HUDEP-2 (cell line): ENCODE measurements around the gene JMJD1C.
"Not testable (repeated sequence)": the region's sequence is repeated elsewhere in the genome, so short reads cannot be mapped to it uniquely, and the experiment has no call there.

Experiments
- DNase-seq, 76 experiments: peaks; one replicate each; lab custom pipeline; 2025; ENCODE audit not compliant: unreplicated experiment in 76 of 76; lab: John Stamatoyannopoulos, UW

JMJD1C gene

GRCh38 chr10:63199716-63200115 is 266.1 kb downstream of the JMJD1C start:
- DNase-seq, result no peak

DNA sequence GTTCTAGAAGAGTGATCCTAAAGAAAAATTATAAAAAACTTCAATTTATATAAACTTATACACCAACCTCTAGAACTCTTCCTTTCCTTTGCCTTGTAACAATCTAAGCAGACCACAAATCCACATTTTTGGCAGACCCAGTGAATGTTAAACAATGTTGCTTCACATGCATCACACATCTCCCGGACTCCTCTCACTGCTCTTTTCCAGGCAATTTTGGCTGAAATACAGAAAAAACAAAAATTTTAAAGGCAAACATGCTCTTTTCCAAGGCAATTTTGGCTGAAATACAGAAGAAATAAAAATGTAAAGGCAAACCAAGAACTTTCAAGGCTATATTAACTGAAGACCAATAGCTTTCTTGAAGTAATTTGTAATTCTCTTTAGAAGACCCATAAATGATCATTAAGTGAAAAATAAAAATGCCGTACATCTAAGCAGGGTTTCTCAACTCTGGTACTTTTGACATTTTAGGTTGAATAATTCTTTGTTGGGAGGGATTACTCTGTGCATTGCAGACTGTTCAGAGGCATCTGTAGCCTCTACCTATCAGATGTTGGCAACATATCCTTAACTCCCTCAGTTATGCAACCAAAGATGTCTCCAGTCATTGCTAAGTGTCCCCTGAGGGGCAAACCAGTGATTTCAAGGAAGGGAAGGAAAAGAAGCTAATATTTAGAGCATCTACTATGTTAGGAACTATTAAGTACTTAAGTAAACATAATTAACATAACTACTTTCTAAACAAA is 268.3 kb downstream of the JMJD1C start:
- DNase-seq, result no peak

DNA sequence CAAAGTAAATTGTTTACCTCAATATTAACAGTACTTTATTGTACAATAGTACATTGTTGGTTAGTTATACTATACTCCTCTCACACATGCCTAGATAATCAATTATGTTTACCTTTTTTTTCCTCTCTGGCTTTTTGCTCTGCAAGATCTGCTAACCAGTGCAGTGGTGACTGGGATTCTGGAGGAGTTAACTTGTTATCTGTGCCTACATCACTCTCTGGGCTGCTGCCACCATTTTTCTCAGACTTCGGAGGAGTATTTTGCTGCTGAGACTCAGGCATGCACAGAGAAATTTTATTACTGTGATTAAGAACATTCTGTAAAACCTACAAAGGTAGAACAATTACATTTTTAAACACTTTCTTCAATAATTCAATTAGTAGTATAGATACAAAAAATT is 273.0 kb downstream of the JMJD1C start:
- DNase-seq, result peak in 19 of 76 experiments; percentile 2 to 27 (median 10)

DNA sequence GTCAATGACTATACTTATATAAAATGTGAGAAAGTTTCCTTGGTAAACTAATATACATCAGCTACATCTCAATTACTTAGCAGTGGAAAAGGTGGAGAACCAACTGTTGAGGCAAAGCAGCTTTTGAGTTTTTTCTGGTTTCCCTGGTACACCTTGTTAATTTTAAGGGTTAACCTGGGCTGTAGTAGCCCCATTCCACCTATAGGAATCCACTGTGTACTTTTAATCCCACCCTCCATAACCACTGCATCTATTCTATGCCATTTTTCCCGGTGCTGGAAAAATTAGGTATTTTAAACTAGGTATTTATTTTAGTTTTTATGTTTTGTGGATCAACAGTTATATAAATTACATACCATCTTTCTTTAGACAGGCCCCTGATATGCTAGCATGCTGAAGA is 290.2 kb downstream of the JMJD1C start:
- DNase-seq, result no peak

- DNase-seq, result no peak
These were observed 292.1 kb downstream of the JMJD1C start for GRCh38 chr10:63173468-63174232.

GRCh38 chr10:63171926-63172325 is 293.9 kb downstream of the JMJD1C start:
- DNase-seq, result no peak

DNA sequence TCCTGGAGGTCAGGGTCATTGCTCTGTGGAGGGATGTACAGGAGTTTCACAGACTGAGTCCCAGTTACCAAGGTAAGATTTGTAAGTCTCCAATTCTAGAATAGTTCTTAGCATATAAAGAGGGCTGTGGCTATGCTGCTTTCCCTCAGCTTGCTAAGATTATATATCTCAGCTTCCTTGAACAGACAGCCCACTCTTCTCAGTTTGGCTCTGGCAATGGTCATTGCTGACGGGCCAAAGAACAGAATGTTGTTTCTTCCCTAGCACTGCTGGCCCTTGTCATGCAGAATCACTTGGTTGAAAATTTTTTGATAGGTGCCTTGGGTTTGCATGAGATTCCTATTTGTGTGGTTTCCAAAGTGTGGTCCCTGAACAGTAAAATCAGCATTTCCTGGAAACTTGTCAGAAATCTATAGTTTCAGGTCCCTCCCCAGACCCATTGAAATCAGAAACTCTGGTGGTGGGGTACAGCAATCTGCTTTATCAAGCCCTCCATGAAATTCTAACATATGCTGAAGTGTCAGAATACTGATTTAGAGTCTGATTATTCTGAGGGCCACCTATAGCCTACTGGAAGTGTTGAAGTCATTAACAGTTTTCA is 294.4 kb downstream of the JMJD1C start:
- no peak for DNase-seq

DNA sequence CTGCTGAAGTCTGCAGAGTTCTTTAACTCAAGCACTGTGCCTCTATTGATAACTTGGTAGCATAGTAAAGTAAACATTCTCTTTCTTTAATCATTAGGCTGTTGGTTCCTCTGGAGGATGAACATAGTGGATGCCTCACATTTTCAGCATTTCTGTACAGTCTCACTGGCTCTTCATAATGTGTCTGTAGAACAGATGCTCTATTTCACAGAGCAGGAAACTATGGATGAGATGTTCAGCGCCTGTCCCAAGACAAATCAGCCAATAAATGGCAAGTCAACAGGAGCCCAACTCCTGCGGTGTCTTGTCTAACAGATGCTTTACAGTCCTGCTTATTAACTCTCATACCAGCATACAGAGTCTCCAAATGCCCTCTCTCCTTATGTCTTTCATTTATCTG is 296.2 kb downstream of the JMJD1C start:
- no peak for DNase-seq

DNA sequence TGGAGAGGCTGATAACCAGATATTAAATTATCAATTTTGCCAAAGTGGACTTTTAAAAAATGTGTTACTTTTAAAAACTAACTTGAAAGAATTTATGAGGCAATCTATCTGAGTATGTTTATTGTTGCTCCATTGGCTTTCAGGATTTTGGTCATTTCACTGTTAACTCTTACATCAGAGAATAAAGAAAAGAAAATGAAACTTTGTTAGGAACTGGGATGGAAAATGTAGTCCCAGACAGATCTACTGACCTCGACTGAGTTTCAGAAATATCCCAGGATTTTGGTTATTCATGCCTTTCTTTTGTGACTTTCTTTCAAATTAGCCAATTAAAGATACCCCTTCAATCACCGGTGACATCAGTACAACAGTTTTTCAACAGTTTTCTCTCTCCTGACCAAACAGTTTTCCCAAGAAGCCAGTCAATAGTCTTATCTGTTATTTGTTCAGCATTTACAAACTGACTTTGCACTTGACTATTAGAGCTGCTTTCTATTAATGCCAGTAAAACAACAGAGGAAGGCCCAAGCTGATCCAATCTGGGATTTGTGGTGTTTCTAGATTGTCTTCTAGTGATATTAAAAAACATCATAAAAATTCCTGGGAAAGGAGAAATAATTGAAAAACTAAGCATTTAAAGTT is 296.8 kb downstream of the JMJD1C start:
- no peak for DNase-seq

DNA sequence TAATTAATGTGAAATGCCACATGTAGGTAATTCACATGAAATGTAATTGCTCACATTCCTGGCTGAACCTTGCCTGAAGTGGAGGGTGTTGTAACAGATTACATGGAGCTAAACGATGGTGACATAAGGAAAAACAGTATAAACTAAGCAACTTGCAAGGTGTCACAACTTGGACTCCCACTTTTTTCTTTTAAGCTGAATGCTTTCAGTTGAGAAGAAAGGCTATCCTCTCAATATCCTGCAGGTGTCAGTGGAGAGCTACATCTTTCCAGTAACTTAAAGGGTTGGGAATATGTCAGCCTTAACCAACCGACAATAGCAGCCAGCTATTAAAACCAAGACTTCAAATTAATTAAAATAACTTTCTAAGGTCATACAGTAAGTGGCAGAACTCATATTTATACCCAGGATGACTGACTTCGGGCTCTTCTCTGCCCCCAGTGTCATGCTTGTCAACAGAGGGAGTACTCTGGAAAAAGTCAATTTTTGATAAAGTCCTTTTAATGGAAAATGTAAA is 299.0 kb downstream of the JMJD1C start:
- peak in 39 of 76 experiments; percentile 1 to 67 (median 35) for DNase-seq

DNA sequence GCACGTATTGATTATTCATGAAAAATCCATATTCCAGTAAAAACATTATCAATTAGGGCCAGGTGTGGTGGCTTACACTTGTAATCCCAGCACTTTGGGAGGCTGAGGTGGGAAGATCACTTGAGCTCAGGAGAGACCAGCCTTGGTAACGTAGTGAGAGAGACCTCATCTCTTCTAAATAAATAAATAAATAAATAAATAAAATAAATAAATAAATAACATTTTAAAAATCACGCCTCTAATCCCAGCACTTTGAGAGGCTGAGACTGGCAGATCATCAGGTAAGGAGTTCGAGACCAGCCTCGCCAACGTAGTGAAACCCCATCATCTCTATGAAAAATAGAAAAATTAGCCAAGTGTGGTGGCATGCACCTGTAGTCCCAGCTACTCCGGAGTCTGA is 300.5 kb downstream of the JMJD1C start:
- no peak for DNase-seq

- no peak for DNase-seq
These were observed 301.6 kb downstream of the JMJD1C start for GRCh38 chr10:63164166-63164623.

- no peak for DNase-seq
These were observed 304.2 kb downstream of the JMJD1C start for GRCh38 chr10:63161592-63161991.

DNA sequence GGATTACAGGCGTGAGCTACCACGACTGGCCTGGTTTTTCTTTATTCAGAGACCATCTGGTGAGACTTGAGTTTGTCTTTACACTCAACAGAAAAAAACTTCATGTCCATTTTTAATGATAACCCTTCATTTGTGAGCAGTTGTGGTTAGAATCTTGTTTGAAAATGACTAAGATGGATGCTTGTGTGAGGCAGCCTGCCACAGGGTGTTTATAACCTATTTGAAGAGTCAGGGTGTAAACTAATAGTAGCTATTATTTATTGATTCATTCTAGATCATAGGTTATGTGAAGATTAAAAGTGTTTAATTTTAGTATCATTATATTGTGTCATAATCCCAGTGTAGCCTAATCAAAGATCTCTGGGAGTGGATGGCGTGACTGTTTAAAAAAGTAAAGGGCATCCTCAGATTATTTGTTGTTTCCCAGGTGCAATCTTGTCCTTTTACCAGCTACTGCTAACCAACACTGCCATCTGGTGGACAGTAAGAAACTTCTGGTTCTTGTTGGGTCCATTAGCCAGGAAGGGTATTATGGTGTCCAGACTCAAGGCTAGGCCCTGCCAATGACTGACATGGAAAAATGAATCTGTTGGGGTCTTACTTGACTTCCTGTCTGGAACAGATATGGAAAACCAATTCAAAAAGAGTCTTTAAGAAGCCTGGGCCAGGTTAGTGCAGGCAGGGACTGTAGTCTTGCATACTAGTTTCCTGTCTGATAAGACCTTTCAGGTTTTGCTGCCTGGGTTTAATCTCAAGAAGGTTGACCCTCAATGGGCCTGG is 307.7 kb downstream of the JMJD1C start:
- peak in 43 of 76 experiments; percentile 3 to 68 (median 38) for DNase-seq

DNA sequence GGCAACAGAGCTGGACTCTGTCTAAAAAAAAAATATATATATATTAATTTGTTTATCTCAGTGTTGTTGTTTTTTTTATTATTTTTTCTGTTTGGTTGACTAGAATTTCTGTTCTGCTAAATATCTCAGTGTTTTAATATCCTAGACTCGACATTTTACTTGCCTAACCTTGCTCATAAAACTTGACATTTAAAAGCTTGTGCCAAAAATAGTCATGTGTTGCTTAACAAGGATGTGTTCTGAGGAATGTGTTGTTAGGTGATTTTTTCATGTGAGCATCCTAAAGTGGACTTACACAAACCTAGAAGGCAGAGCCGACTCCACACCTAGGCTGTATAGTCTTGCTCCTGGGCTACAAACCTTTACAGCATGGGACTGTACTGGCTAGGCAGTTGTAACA is 309.5 kb downstream of the JMJD1C start:
- DNase-seq, result no peak

GRCh38 chr10:63155388-63156020 is 310.3 kb downstream of the JMJD1C start:
- no peak for DNase-seq

GRCh38 chr10:63154546-63155387 is 311.0 kb downstream of the JMJD1C start:
- no peak for DNase-seq

DNA sequence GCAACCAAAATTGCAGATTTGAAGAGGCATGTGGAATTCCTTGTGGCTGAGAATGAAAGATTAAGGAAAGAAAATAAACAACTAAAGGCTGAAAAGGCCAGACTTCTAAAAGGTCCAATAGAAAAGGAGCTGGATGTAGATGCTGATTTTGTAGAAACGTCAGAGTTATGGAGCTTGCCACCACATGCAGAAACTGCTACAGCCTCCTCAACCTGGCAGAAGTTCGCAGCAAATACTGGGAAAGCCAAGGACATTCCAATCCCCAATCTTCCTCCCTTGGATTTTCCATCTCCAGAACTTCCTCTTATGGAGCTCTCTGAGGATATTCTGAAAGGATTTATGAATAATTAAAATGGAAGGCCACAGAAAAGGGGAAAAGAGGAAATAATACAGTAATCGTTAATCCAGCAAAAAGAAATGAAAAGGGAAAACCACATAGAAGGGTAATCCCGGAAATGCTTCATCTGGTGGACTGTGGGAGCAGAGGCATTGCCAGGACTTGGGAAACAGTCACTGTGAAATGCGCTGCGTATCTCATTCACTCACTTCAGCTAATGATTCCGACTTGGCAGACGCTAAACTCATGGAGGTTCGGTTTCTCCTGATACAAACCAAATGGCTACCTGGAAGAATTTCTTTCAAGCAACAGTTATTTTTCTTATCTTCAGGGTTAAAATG is 311.8 kb downstream of the JMJD1C start:
- DNase-seq, result not testable (repeated sequence)
